Stomach (tissue), 9 donors: ENCODE measurements around the gene RGS7. TPM values are rescaled to one million over a fixed set of nuclear protein-coding genes. Genes with fewer than 3 reads are reported as not detected.
"Not testable (repeated sequence)": the region's sequence is repeated elsewhere in the genome, so short reads cannot be mapped to it uniquely, and the experiment has no call there.

Experiments
- DNase-seq, 2 donors: peaks; one replicate each; pipeline versions ENCODE4 v3.0.0 to v3.0.0-alpha.2; 2013 to 2019
- H3K27ac ChIP-seq, 5 donors: fragments of 200-600 bp in 4 of 5; sonication (generic) in 4 of 5; one replicate each; pipeline ENCODE4 v1.5.1; 2013 to 2019; ENCODE audit warnings: mild to moderate bottlenecking in 1 of 5, moderate library complexity in 1 of 5
- H3K27me3 ChIP-seq, 3 donors: fragments of 200-600 bp; sonication (generic); one replicate each; pipeline ENCODE4 v1.5.1; 2017 to 2019; ENCODE audit warnings: mixed run types in 1 of 3
- H3K36me3 ChIP-seq, 4 donors: fragments of 200-600 bp; sonication (generic); 1 replicate in 3 of 4; 2 replicates in 1 of 4; pipeline ENCODE4 v1.5.1; 2016 to 2019
- H3K4me1 ChIP-seq, 4 donors: fragments of 200-600 bp; sonication (generic); one replicate each; pipeline ENCODE4 v1.5.1; 2016 to 2019
- H3K4me3 ChIP-seq, 4 donors: fragments of 200-600 bp; sonication (generic) in 3 of 4; one replicate each; pipeline ENCODE4 v1.5.1; 2016 to 2019; ENCODE audit warnings: mild to moderate bottlenecking in 1 of 4
- H3K9me3 ChIP-seq, 4 donors: fragments of 200-600 bp; sonication (generic); one replicate each; pipeline ENCODE4 v1.5.1; 2016 to 2019
- EP300 ChIP-seq: sonication (generic); formaldehyde crosslinking; IDR thresholded peaks from one replicate; pipeline ENCODE4 v1.6.1; 2017; ENCODE audit warnings: antibody characterized with exemption
- POLR2A ChIP-seq, 4 donors: fragments of 450-650 bp; IDR thresholded peaks; one replicate each; pipeline ENCODE4 v1.6.1; 2016; ENCODE audit warnings: antibody characterized with exemption in 4 of 4, control low read depth in 2 of 4, mild to moderate bottlenecking in 1 of 4, moderate library complexity in 1 of 4
- POLR2AphosphoS5 ChIP-seq, 3 donors: sonication (generic); formaldehyde crosslinking; IDR thresholded peaks; one replicate each; pipeline ENCODE4 v1.6.1; 2016; ENCODE audit warnings: antibody characterized with exemption in 3 of 3
- WGBS, 5 donors: extraction: QIAGEN DNeasy Blood & Tissue Kit in 3 of 5; methylation state at CpG; one replicate each; pipeline versions ENCODE4 v1.1.5 to v1.1.7; 2013 to 2018; 5-methylcytosine and 5-hydroxymethylcytosine counted together
- intact Hi-C: fragments of 100-400 bp; cut with DNase I; formaldehyde crosslinking; loops from one replicate; pipeline ENCODE4 v1.15.1; 2023; ENCODE audit warnings: low total_unique reads
- polyA plus RNA-seq, 3 donors: library from polyadenylated mRNA; stranded (reverse); fragments of 200-250 nt; gene quantifications; one replicate each; pipeline ENCODE4 v1.2.3, GENCODE V29; 2013
- total RNA-seq, 5 donors: library from RNA; depleted of rRNA; stranded (reverse); fragments of >200 nt; gene quantifications; one replicate each; pipeline versions ENCODE4 v1.1.0 to v1.2.3, GENCODE V29; 2014 to 2016
- TF ChIP-seq, protein P1 (sequence below), 7 experiments: fragments of 450-650 bp in 4 of 7; fragments of 200-600 bp in 3 of 7; sonication (generic) in 3 of 7; IDR thresholded peaks; one replicate each; pipeline ENCODE4 v1.5.1; 2016 to 2019; ENCODE audit warnings: antibody characterized with exemption in 7 of 7, control low read depth in 2 of 7, mild to moderate bottlenecking in 1 of 7
- donor health status: healthy with polysubstance abuse.
- donor health status: Bipolar disorder and iron deficiency.
- donor health status: healthy.

Gene RGS7
- total and polyA plus RNA-seq, 8 donors: 0.23 to 2.9 (median 1.9) TPM; not detected in 2

DNA sequence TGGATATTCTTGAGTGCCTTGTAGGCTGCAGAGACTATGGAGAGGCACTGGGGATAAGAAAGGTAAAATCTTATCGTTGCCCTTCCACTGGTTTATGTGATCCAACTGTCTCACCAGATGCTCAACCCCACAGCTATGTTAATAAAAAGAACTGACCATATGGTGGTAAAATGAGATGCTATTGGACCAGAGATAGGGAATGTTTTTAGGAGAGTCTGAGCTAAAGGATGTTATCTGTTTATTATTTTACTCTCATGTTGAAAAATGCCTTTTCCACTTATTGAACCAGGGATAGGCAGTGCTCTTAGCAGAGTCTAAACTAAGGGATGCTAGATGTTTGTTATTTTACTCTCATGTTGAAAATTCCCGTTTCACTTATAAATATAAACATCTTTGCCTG is 572.2 kb downstream of the RGS7 start:
- Histone ChIP-seq H3K27me3 (no peaks in the 10 kb centered on the region), H3K4me3 (no peak overlapping the region), H3K27ac (no peak overlapping the region), H3K4me1 (no peaks in the 10 kb centered on the region), H3K36me3 (no peaks in the 10 kb centered on the region), H3K9me3 (no peaks in the 10 kb centered on the region)
- no peak for DNase-seq
- intact Hi-C loops: no loop called here
- no peak for TF ChIP-seq POLR2AphosphoS5 (IDR thresholded peaks at IDR 0.05)
- TF ChIP-seq POLR2A (IDR thresholded peaks at IDR 0.05): no peak
- TF ChIP-seq, protein P1, sequence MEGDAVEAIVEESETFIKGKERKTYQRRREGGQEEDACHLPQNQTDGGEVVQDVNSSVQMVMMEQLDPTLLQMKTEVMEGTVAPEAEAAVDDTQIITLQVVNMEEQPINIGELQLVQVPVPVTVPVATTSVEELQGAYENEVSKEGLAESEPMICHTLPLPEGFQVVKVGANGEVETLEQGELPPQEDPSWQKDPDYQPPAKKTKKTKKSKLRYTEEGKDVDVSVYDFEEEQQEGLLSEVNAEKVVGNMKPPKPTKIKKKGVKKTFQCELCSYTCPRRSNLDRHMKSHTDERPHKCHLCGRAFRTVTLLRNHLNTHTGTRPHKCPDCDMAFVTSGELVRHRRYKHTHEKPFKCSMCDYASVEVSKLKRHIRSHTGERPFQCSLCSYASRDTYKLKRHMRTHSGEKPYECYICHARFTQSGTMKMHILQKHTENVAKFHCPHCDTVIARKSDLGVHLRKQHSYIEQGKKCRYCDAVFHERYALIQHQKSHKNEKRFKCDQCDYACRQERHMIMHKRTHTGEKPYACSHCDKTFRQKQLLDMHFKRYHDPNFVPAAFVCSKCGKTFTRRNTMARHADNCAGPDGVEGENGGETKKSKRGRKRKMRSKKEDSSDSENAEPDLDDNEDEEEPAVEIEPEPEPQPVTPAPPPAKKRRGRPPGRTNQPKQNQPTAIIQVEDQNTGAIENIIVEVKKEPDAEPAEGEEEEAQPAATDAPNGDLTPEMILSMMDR (IDR thresholded peaks at IDR 0.05): no peak
- TF ChIP-seq EP300: no peak
- WGBS, 5 donors: 64 to 80% (median 76%) methylated on average over 2 of the region's 2 CpGs

DNA sequence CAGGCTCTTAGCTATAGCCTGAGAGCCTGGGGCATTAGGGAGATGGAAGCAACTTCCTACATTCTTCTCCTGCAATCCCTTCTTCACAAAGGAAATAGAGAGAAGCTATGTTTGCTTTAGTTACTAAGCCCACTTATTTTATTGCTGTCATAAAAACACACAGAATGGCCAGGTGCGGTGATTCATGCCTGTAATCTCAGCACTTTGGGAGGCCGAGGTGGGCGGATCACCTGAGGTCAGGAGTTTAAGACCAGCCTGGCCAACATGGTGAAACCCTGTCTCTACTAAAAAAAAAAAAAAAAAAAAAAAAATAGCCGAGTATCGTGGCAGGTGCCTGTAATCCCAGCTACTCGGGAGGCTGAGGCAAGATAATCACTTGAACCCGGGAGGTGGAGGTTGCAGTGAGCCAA is 573.3 kb downstream of the RGS7 start:
- H3K9me3 ChIP-seq, intact Hi-C loops, H3K4me3 ChIP-seq, H3K27ac ChIP-seq, H3K4me1 ChIP-seq, H3K27me3 ChIP-seq, H3K36me3 ChIP-seq: not testable (repeated sequence)
- DNase-seq: peak in 1 of 2 donors; percentile 21
- WGBS, 5 donors: 53 to 66% (median 61%) methylated on average over 6 to 7 of the region's 7 CpGs

DNA sequence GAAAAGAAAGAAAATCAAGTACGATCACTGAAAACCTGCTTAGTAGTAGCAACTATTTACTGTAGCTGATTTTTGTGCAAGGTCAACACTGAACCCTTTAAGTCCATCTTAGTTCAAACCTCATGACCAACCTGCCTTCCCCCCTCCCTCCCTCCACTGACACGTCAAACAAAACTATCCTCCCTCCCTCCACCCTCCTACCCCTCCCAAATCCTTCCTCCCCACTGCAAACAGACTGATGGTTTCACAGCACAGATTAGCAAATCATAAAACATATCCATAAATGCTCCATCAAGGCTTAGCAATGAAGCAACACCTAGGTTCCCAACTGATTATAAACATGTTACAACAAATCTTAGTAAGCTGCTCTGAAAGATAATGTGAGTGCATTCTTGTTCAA is 580.8 kb downstream of the RGS7 start:
- WGBS, 5 donors: 35 to 57% (median 45%) methylated on average over 2 of the region's 2 CpGs
- no peak overlapping the region for H3K4me3 ChIP-seq
- H3K36me3 ChIP-seq: no peaks in the 10 kb centered on the region
- TF ChIP-seq EP300 (no peak), POLR2A (IDR thresholded peaks at IDR 0.05) (no peak), POLR2AphosphoS5 (IDR thresholded peaks at IDR 0.05) (no peak)
- TF ChIP-seq, protein P1 (IDR thresholded peaks at IDR 0.05): no peak
- H3K27me3 ChIP-seq: no peaks in the 10 kb centered on the region
- H3K9me3 ChIP-seq: no peaks in the 10 kb centered on the region
- H3K4me1 ChIP-seq: no peaks in the 10 kb centered on the region
- DNase-seq: no peak
- H3K27ac ChIP-seq: no peak overlapping the region
- intact Hi-C loops: no loop called here

DNA sequence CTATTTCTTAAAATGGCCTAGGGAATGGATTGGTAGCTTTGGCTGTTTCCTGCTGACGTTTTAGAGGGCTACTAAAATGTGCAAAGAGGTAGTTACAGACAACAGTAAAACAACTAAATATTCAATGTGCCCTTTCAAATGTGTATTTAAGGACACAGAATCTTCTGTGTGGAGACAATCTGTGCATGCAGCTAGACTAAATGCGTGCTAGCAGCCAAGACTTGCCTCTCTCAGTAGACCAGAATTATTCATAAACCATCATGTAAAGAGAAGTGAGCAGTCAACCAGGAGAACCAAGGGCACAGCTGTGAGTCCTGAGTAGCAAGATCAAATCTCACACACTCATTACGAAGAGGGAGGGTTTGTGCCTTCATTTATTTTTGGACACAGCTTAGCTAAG is 584.9 kb downstream of the RGS7 start:
- Histone ChIP-seq H3K4me3 (no peak overlapping the region), H3K36me3 (no peaks in the 10 kb centered on the region), H3K9me3 (no peaks in the 10 kb centered on the region), H3K27ac (no peak overlapping the region), H3K4me1 (no peaks in the 10 kb centered on the region), H3K27me3 (no peaks in the 10 kb centered on the region)
- no peak for DNase-seq
- TF ChIP-seq POLR2AphosphoS5 (IDR thresholded peaks at IDR 0.05) (no peak), POLR2A (IDR thresholded peaks at IDR 0.05) (no peak), EP300 (no peak)
- TF ChIP-seq, protein P1 (IDR thresholded peaks at IDR 0.05): no peak
- intact Hi-C loops: no loop called here
- WGBS, 5 donors: 75 to 84% (median 81%) methylated on average over 3 of the region's 3 CpGs

DNA sequence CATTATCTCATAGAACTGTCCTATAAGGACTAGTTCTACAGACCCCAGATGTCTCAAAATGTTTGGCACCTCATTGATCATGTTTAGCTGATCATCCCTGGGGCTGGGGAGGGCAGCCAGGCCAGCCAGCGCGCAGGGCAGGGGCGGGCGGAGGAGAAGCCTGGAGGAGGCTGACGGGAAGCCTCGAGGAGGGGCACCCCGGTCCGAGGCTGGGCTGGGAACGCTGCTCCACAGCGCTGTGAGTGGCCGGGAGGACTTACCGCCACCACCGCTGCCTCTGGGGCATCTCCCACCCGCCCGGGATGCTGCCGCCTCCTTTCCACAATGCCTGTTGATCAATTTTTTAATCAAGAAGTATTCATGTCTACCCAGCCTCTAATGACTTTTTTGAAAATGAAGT is 585.6 kb downstream of the RGS7 start:
- WGBS, 5 donors: 92 to 96% (median 93%) methylated on average over 16 of the region's 16 CpGs
- H3K4me3 ChIP-seq: no peak overlapping the region
- no peaks in the 10 kb centered on the region for H3K27me3 ChIP-seq
- intact Hi-C loops: no loop called here
- H3K27ac ChIP-seq: no peak overlapping the region
- TF ChIP-seq POLR2A (IDR thresholded peaks at IDR 0.05): no peak
- TF ChIP-seq, protein P1 (IDR thresholded peaks at IDR 0.05): no peak
- TF ChIP-seq POLR2AphosphoS5 (IDR thresholded peaks at IDR 0.05): no peak
- no peak for TF ChIP-seq EP300
- no peak for DNase-seq
- H3K4me1 ChIP-seq: no peaks in the 10 kb centered on the region
- no peaks in the 10 kb centered on the region for H3K9me3 ChIP-seq
- no peaks in the 10 kb centered on the region for H3K36me3 ChIP-seq
